Esophagus (tissue), 2 donors: ENCODE measurements around the gene EPS8. TPM values are rescaled to one million over a fixed set of nuclear protein-coding genes. Genes with fewer than 3 reads are reported as not detected.
"Not testable (repeated sequence)": the region's sequence is repeated elsewhere in the genome, so short reads cannot be mapped to it uniquely, and the experiment has no call there.

ENCODE experiments used
- H3K27ac ChIP-seq, 2 donors: one replicate each; pipeline ENCODE4 v1.5.1; 2013; ENCODE audit warnings: low read depth in 2 of 2, mild to moderate bottlenecking in 2 of 2, inconsistent platforms in 1 of 2, low read length in 1 of 2, moderate library complexity in 1 of 2
- H3K27me3 ChIP-seq, 2 donors: one replicate each; pipeline ENCODE4 v1.6.1; 2013; ENCODE audit warnings: low read length in 2 of 2, control low read depth in 1 of 2, mild to moderate bottlenecking in 1 of 2; ENCODE audit not compliant: insufficient read depth in 2 of 2, control insufficient read depth in 1 of 2
- H3K36me3 ChIP-seq, 2 donors: one replicate each; pipeline ENCODE4 v1.6.1; 2013; ENCODE audit warnings: low read length in 1 of 2; ENCODE audit not compliant: control insufficient read depth in 2 of 2, insufficient read depth in 2 of 2
- H3K4me1 ChIP-seq, 2 donors: one replicate each; pipeline ENCODE4 v1.6.1; 2013; ENCODE audit warnings: low read length in 1 of 2; ENCODE audit not compliant: control insufficient read depth in 2 of 2, insufficient read depth in 2 of 2
- H3K4me3 ChIP-seq, 2 donors: one replicate each; pipeline ENCODE4 v1.5.1; 2013; ENCODE audit warnings: low read length in 2 of 2, mild to moderate bottlenecking in 2 of 2, low read depth in 1 of 2, moderate library complexity in 1 of 2
- H3K9me3 ChIP-seq, 2 donors: one replicate each; pipeline ENCODE4 v1.6.1; 2013; ENCODE audit warnings: mild to moderate bottlenecking in 2 of 2, low read depth in 1 of 2, low read length in 1 of 2, moderate library complexity in 1 of 2; ENCODE audit not compliant: control insufficient read depth in 2 of 2, insufficient read depth in 1 of 2
- WGBS, 2 donors: extraction: QIAGEN DNeasy Blood & Tissue Kit; methylation state at CpG; one replicate each; pipeline ENCODE4 v1.1.7; 2013; 5-methylcytosine and 5-hydroxymethylcytosine counted together
- polyA plus RNA-seq, 2 donors: library from polyadenylated mRNA; stranded (reverse); fragments of 200-250 nt; gene quantifications; one replicate each; pipeline ENCODE4 v1.2.3, GENCODE V29; 2013
- donor health status: healthy with polysubstance abuse.
- donor health status: Bipolar disorder and iron deficiency.

EPS8 gene
- polyA plus RNA-seq, 2 donors = 6.7 to 7.9 TPM

GRCh38 chr12:15769586-15769985 is 19.6 kb downstream of the EPS8 start:
- H3K27ac ChIP-seq = no peak overlapping the region
- 69 to 72% methylated on average over 3 of the region's 3 CpGs for WGBS, 2 donors
- H3K9me3 ChIP-seq = no peaks in the 10 kb centered on the region
- no peaks in the 10 kb centered on the region for H3K4me1 ChIP-seq
- no peak overlapping the region for H3K4me3 ChIP-seq
- H3K36me3 ChIP-seq = no peaks in the 10 kb centered on the region
- no peaks in the 10 kb centered on the region for H3K27me3 ChIP-seq

DNA sequence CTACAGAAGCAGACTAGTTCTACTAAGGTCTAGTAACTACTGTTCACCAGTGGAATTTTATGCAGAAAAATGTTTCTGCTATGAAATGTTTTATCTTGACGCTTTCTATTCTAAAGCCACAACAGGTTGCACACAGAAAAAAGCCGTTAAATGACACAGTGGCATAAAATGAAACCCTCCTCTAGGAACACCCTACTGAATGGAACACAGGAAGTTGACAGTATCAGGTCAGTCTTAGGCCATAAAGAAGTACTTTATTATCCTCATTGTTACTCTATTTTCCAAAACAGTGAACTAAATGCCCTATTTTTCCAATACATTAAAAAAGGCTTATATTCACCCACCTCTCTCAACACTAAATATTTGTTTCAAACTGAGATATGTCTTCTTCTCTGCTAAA is 21.9 kb downstream of the EPS8 start:
- H3K27ac ChIP-seq = no peak overlapping the region
- H3K36me3 ChIP-seq = no peaks in the 10 kb centered on the region
- H3K27me3 ChIP-seq = no peaks in the 10 kb centered on the region
- no peaks in the 10 kb centered on the region for H3K9me3 ChIP-seq
- 79 to 80% methylated on average over 2 of the region's 2 CpGs for WGBS, 2 donors
- no peak overlapping the region for H3K4me3 ChIP-seq
- no peaks in the 10 kb centered on the region for H3K4me1 ChIP-seq

GRCh38 chr12:15763328-15763727 is 25.9 kb downstream of the EPS8 start:
- no peaks in the 10 kb centered on the region for H3K9me3 ChIP-seq
- WGBS, 2 donors = 84 to 88% methylated on average over 1 of the region's 1 CpG

GRCh38 chr12:15762162-15762561 is 27.0 kb downstream of the EPS8 start:
- H3K4me1 ChIP-seq, H3K4me3 ChIP-seq, H3K9me3 ChIP-seq, H3K36me3 ChIP-seq, H3K27ac ChIP-seq, H3K27me3 ChIP-seq: not testable (repeated sequence)
- 97% methylated on average over 7 of the region's 7 CpGs for WGBS, 2 donors

More at GRCh38 chr12:15763328-15763727, 25.9 kb downstream of the EPS8 start:
- H3K36me3 ChIP-seq = no peaks in the 10 kb centered on the region
- H3K4me1 ChIP-seq = no peaks in the 10 kb centered on the region
- no peak overlapping the region for H3K4me3 ChIP-seq
- no peak overlapping the region for H3K27ac ChIP-seq
- no peaks in the 10 kb centered on the region for H3K27me3 ChIP-seq

DNA sequence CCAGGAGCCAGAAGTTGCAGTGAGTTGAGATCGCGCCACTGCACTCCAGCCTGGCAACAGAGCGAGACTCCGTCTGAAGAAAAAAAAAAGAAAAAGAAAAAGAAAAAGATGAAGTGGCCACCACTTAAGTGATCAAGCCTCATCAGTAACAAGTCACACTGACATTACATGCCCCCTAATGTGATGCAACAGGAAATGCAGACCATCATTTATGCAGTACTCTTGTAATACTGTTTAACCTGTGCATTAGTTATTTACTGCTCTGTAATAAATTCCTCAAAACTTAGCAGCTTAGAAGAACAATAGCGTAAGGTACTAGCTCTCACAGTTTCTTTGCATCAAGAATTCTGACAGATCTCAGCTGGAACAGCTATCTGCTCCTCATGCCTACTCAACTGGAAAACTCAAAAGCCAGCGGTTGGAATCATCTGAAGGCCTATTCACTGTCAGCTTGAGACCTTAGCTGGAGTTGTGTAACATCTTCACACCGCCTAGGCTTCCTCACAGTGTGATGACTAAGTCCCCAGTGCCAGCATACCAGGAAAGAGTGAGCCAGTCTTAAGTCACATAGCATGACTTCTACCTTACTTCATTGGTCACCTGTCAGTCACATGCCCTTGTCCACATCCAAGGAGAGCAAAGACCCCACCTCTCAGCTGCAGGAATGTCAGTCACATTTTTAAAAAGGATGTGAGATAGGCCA is 31.5 kb downstream of the EPS8 start:
- Histone ChIP-seq H3K27ac (no peak overlapping the region), H3K36me3 (no peaks in the 10 kb centered on the region), H3K4me1 (peaks cover 2 to 3% of the 10 kb centered on the region in 2 donors), H3K27me3 (no peaks in the 10 kb centered on the region), H3K9me3 (no peaks in the 10 kb centered on the region), H3K4me3 (no peak overlapping the region)
- 83 to 85% methylated on average over 7 of the region's 7 CpGs for WGBS, 2 donors

- Histone ChIP-seq H3K36me3 (no peaks in the 10 kb centered on the region), H3K4me3 (no peak overlapping the region), H3K4me1 (peaks cover 2 to 3% of the 10 kb centered on the region in 2 donors), H3K9me3 (no peaks in the 10 kb centered on the region), H3K27ac (no peak overlapping the region), H3K27me3 (no peaks in the 10 kb centered on the region)
- WGBS, 2 donors = 76 to 77% methylated on average over 1 of the region's 1 CpG
Measured at GRCh38 chr12:15756822-15757221, 32.4 kb downstream of the EPS8 start.

GRCh38 chr12:15754233-15754632 is 35.0 kb downstream of the EPS8 start:
- H3K36me3 ChIP-seq = no peaks in the 10 kb centered on the region
- WGBS, 2 donors = 22 to 67% methylated on average over 2 of the region's 2 CpGs
- no peak overlapping the region for H3K27ac ChIP-seq
- no peaks in the 10 kb centered on the region for H3K27me3 ChIP-seq
- no peak overlapping the region for H3K4me3 ChIP-seq
- no peaks in the 10 kb centered on the region for H3K9me3 ChIP-seq
- peaks cover 2 to 3% of the 10 kb centered on the region in 2 donors for H3K4me1 ChIP-seq

- H3K27ac ChIP-seq = no peak overlapping the region
- H3K27me3 ChIP-seq = no peaks in the 10 kb centered on the region
- no peaks in the 10 kb centered on the region for H3K36me3 ChIP-seq
- H3K9me3 ChIP-seq = no peaks in the 10 kb centered on the region
- H3K4me1 ChIP-seq = peaks cover 2 to 3% of the 10 kb centered on the region in 2 donors
- H3K4me3 ChIP-seq = no peak overlapping the region
Measured at GRCh38 chr12:15752785-15753184, 36.4 kb downstream of the EPS8 start.

GRCh38 chr12:15751741-15752140 is 37.4 kb downstream of the EPS8 start:
- 35 to 54% methylated on average over 2 of the region's 2 CpGs for WGBS, 2 donors

DNA sequence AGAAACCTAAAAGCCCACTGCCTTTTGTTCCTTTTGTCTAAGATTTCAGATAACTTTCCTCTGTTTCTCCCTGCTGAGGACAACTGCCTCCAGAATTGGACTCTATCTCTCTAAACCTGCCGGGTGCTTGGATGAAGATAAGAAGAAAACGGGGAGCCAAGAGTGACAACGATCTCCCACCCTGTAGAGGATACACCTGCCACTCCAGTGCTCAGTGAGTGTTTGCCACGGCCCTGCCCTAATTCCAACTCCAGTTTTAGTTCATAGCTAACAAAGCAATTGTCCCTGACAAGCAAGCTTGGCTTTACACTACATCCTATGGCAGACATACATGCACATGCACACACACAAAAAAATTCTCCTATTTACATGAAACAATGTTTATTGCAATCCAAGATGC is 39.3 kb downstream of the EPS8 start:
- 67 to 80% methylated on average over 4 of the region's 4 CpGs for WGBS, 2 donors

More at GRCh38 chr12:15751741-15752140, 37.4 kb downstream of the EPS8 start:
- Histone ChIP-seq H3K9me3 (no peaks in the 10 kb centered on the region), H3K4me3 (no peak overlapping the region), H3K4me1 (peaks cover 2 to 3% of the 10 kb centered on the region in 2 donors), H3K27ac (no peak overlapping the region), H3K36me3 (no peaks in the 10 kb centered on the region), H3K27me3 (no peaks in the 10 kb centered on the region)

More for the DNA sequence above, 39.3 kb downstream of the EPS8 start:
- H3K9me3 ChIP-seq = no peaks in the 10 kb centered on the region
- H3K27me3 ChIP-seq = no peaks in the 10 kb centered on the region
- no peaks in the 10 kb centered on the region for H3K36me3 ChIP-seq
- H3K27ac ChIP-seq = no peak overlapping the region
- H3K4me1 ChIP-seq = peaks cover 2 to 3% of the 10 kb centered on the region in 2 donors
- H3K4me3 ChIP-seq = no peak overlapping the region
